ENCODE measurements around the gene CD33.

The CD33 gene

DNA sequence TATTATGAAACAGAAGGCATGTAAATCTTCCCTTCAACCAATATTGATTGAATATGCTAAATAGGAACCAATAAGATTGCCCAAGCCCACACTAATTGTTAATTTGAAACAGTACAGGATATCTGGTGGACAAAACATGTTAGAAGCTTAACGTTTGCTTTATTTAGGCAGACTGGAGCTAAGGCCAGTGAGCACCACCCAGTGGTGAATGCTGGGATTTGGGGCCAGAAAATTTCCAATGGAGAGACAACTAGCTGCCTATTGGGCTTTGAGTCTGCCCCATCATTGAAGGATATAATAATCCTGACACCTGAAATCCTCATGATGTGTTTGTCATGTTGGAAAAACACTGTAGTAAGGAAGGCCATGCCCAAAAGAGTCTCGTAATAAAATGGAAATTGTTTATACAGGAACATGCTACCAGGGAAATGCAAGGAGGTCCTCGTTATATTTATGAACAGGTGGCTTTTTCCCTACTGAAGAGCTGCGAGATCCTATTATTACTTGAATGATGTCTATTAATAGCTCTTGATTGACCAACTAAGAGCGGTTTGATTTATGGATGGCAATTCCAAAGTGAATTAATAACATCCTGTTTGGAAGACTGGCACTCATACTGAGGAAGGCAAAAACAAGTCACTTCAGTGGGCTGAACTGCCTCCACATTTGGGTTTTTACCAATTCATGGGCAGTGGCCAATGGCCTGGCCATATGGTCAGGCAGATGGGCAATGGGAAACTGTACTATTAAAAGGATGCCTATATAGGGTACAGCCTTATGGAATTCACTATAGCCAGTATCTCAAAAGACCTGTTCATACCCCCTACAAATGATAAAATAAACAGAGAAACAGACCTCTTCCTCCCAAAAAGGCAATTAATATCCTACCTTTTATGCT lies 34.7 kb downstream of the CD33 start:
- no peak for DNase-seq (ENCODE audit: low read depth)

DNA sequence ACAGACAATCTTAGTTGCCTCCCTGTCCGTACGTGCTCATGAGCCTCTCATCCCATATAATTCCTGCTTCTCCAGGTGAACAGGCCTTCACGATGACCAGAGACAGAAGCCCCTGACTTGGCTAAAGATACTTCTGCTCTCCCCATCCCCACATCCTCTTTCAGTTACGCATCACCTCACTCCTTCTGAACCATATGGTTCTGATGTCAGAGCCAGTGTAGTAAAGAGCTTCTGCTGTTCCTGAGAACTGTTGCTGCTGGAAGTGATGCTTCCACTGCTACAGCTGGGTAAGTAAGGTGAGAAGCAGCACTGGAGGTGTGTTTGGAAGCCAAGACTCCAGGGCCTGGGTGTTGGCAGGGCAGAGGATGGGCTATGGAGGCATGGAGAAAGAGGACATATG lies 38.9 kb downstream of the CD33 start:
- DNase-seq (ENCODE audit: low read depth): no peak

DNA sequence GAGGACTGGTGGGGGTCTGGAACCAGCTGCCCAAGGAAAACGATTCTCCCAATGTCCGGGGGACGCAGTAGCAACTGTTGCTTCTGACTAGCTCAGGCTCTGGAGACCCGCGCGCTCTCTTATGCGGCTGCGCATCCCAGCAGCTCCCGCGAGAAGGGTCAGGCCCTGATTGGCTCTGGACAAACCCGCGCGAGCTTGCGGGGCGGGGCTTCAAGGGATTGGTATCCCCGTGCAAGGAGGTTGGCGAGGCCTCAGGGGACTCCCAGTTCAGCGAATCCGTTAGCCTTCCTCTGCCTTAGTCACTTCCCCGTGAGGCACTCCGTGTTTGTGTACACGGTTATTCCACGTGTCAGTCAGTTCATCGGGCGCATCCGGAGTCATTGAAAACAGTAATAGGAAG lies 46.2 kb downstream of the CD33 start:
- DNase-seq (ENCODE audit: low read depth): no peak

DNA sequence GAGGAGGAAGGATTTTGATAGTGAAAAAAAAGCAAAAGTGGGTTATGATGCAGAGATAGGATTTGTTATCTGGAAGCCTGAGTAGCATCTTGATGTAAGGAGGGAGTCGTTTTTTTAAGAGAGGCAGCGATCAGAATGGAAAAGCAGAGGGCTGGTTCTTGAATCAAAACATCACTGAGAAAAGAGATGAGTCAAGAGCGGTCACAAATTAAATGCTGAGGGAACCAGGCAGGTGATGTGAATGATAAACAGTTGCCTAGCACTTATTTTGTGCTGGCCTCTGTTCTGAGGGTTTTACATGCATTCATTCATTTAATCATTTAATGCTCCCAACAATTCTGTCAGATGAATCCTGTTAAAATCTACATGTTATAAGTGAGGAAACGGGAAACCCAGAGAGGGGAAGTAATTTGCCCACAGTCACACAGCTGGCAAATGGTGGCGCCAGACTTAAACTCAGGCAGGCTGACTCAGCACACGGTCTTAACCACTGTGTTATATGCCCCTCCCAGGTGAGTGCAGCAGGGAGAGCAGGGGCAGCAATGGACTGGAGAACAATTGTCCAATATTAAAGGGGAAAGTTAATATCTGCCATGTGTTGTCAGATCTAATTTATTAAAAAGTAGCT lies 47.4 kb downstream of the CD33 start:
- no peak for DNase-seq (ENCODE audit: low read depth)

DNA sequence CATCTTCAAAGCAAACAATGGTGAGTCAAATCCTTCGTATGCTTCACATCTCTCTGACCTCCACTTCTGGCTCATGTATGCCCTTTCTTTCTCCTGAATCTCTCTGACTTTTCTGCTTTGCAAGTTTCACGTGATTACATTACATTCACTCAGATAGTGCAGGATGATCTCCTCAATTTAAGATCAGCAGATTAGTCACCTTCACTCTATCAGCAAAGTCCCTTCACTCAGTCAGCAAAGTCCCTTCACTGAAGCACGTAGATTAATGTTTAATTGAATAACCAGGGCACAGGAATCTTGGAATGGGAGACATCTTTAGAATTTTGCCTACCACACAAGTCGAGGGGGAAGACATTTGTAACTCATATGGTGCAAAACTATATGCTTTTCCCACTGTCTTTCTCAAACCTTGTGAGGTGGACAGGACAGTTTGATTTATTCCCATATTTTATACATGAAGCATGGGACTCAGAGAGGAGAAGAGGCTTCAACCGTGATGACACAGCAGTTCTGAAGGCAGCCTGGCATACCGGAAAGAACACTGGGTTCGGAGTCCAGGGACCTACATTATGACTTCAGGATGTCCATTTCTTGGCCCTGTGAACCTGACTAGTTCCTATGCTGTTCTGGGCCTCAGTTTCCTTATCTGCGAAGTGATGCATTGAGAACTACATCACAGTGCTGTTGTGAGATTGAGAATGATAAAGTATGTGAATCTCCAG lies 49.3 kb downstream of the CD33 start:
- no peak for DNase-seq (ENCODE audit: low read depth)

DNA sequence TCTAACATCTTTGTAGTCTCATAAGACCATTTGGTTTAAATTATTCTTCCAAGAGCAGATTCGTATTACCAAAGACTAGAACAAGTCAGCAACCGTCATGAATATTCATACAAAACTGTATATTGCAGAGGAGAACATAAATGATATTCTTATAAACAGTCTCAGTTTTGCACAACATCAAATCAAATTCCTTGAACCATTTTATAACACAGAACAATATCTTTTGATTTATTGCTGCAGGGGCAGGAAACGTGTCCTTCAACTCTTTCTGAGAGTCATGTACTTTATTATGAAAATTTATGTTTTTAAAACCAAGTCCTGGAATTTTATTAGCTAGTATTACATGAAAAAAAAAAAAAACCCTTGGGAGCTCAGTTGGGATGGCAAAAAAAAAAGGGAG lies 52.2 kb downstream of the CD33 start:
- DNase-seq (ENCODE audit: low read depth): no peak

DNA sequence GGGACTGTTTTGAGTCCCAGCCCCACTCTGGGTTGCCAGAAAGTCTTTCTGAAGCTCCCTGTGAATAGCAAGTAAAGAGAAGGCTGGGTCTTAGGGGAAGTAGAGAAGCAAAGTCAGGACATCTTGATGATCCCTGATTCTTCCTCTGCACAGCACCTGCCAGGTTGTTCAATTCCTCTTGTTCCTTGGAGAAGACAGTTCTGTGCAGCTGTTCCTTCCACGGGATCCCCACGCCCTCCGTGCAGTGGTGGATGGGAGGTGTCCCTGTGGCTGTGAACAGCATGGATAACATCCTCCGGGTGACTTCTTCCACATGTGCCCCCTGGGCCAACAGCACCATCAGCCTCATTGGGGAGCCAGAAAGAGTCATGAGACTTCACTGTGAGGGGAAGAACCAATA lies 57.5 kb downstream of the CD33 start:
- no peak for DNase-seq (ENCODE audit: low read depth)

DNA sequence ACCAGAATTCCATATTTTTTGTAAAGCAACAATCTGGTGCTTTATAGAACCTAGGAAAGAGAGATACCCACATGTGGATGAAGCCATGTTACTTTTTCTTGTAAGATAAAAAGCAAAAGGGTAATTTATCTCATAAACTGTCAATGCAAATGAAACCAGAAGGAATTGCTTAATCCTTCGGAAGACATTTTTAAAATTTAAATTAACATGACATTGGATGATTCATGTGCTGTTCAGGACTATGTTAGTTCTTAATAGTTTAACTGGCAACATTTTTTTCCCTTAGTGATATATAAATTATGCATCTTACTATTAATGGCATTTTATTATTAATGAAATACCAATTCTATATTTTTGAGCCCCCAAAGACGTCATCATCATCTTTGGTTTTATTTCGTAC lies 60.8 kb downstream of the CD33 start:
- no peak for DNase-seq (ENCODE audit: low read depth)

Data from stimulated activated CD8-positive, alpha-beta memory T cell treated with anti-CD3 and anti-CD28 coated beads, Interleukin-12 subunit alpha, Interleukin-12 subunit beta, amount 100 ng/mL, for 4 hours (primary cell).